KMS-11 (cell line): Measurements from ENCODE around the gene ZNF8.

ENCODE experiments used
- H2AFZ ChIP-seq: fragments of 200-600 bp; sonication (generic); 2 replicates; pipeline ENCODE4 v1.6.1; 2016; ENCODE audit warnings: antibody characterized with exemption, mixed run types, low read depth
- H3K27ac ChIP-seq: fragments of 200-600 bp; sonication (generic); 2 replicates; pipeline ENCODE4 v1.6.1; 2016; ENCODE audit warnings: mild to moderate bottlenecking, mixed run types
- H3K27me3 ChIP-seq: fragments of 200-600 bp; sonication (generic); 2 replicates; pipeline ENCODE4 v1.6.1; 2017; ENCODE audit warnings: mild to moderate bottlenecking, low read depth, mixed run types, moderate library complexity; ENCODE audit not compliant: insufficient read depth
- H3K36me3 ChIP-seq: fragments of 200-600 bp; sonication (generic); 2 replicates; pipeline ENCODE4 v1.6.1; 2017; ENCODE audit warnings: mild to moderate bottlenecking, mixed run types; ENCODE audit not compliant: insufficient read depth
- H3K4me1 ChIP-seq: fragments of 200-600 bp; sonication (generic); 2 replicates; pipeline ENCODE4 v1.6.1; 2016; ENCODE audit warnings: mild to moderate bottlenecking, low read depth, mixed run types; ENCODE audit not compliant: poor library complexity, severe bottlenecking
- H3K4me2 ChIP-seq: fragments of 200-600 bp; sonication (generic); 2 replicates; pipeline ENCODE4 v1.7.0; 2016; ENCODE audit warnings: mild to moderate bottlenecking, mixed run types
- H3K4me3 ChIP-seq: fragments of 200-600 bp; sonication (generic); IDR thresholded peaks from 2 replicates; pipeline ENCODE4 v1.6.1; 2017; ENCODE audit warnings: low read depth, low read length, mixed read lengths; ENCODE audit not compliant: insufficient read depth
- H3K79me2 ChIP-seq: fragments of 200-600 bp; sonication (generic); 2 replicates; pipeline ENCODE4 v1.6.1; 2016; ENCODE audit warnings: low read depth, mixed run types; ENCODE audit not compliant: insufficient read depth
- H3K9ac ChIP-seq: fragments of 200-600 bp; sonication (generic); 2 replicates; pipeline ENCODE4 v1.6.1; 2016; ENCODE audit warnings: mild to moderate bottlenecking, mixed run types
- H4K20me1 ChIP-seq: fragments of 200-600 bp; sonication (generic); 2 replicates; pipeline ENCODE4 v1.6.1; 2016; ENCODE audit warnings: mild to moderate bottlenecking, mixed run types; ENCODE audit not compliant: insufficient read depth
- CTCF ChIP-seq: fragments of 200-600 bp; sonication (generic); conservative IDR thresholded peaks from 2 replicates; pipeline ENCODE4 v1.6.1; 2017; ENCODE audit warnings: low read depth, mild to moderate bottlenecking, antibody characterized with exemption, low read length, moderate library complexity, mixed read lengths

Gene ZNF8

DNA sequence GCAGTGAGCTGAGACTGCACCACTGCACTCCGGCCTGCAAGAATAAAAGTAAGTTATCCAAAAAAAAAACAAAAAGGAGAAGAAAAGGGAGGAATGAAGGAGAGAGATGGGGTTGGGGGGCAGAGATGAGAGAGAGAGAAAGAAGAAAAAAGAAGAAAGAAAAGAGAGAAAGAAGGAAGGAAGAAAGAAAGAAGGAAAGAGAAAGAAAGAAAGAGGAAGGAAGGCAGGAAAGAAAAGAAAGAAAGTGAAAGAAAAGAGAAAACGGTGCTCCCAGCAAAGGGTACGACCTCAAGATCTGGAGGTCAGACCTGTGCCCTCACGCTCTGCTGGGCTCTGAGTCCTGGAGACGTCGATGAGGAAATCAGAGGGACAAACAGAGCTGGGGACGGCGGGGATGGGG is 70.8 kb downstream of the ZNF8 start:
- no peak overlapping the region for H3K9ac ChIP-seq
- H3K79me2 ChIP-seq: no peaks in the 10 kb centered on the region
- TF ChIP-seq CTCF: no peak
- no peak overlapping the region; the same call in 1 of the 2 replicates for H3K4me2 ChIP-seq
- no peaks in the 10 kb centered on the region for H3K36me3 ChIP-seq
- H2AFZ ChIP-seq: no peak overlapping the region
- H3K4me3 ChIP-seq: no peak overlapping the region
- H4K20me1 ChIP-seq: no peaks in the 10 kb centered on the region
- no peaks in the 10 kb centered on the region for H3K4me1 ChIP-seq
- no peak overlapping the region for H3K27ac ChIP-seq
- H3K27me3 ChIP-seq: peaks cover 13% of the 10 kb centered on the region; the same call in 1 of the 2 replicates

- no peak overlapping the region for H2AFZ ChIP-seq
- H3K27ac ChIP-seq: no peak overlapping the region
- peaks cover 13% of the 10 kb centered on the region; the same call in 1 of the 2 replicates for H3K27me3 ChIP-seq
- no peak overlapping the region for H3K9ac ChIP-seq
- no peaks in the 10 kb centered on the region for H3K36me3 ChIP-seq
- no peak for TF ChIP-seq CTCF
- no peaks in the 10 kb centered on the region for H3K4me1 ChIP-seq
- no peak overlapping the region for H3K4me3 ChIP-seq
- no peak overlapping the region for H3K4me2 ChIP-seq
- no peaks in the 10 kb centered on the region for H3K79me2 ChIP-seq
- no peaks in the 10 kb centered on the region for H4K20me1 ChIP-seq
These were observed 71.5 kb downstream of the ZNF8 start for GRCh38 chr19:58350001-58350861.

- peaks cover 13% of the 10 kb centered on the region; the same call in 1 of the 2 replicates for H3K27me3 ChIP-seq
- H3K27ac ChIP-seq: no peak overlapping the region
- H3K4me3 ChIP-seq: no peak overlapping the region
- no peak overlapping the region for H3K4me2 ChIP-seq
- no peak overlapping the region for H2AFZ ChIP-seq
- no peaks in the 10 kb centered on the region for H3K79me2 ChIP-seq
- TF ChIP-seq CTCF: no peak
- no peak overlapping the region for H3K9ac ChIP-seq
- H3K36me3 ChIP-seq: no peaks in the 10 kb centered on the region
- peaks cover 3% of the 10 kb centered on the region for H3K4me1 ChIP-seq
- no peaks in the 10 kb centered on the region for H4K20me1 ChIP-seq
These were observed 72.3 kb downstream of the ZNF8 start for GRCh38 chr19:58350871-58351557.

DNA sequence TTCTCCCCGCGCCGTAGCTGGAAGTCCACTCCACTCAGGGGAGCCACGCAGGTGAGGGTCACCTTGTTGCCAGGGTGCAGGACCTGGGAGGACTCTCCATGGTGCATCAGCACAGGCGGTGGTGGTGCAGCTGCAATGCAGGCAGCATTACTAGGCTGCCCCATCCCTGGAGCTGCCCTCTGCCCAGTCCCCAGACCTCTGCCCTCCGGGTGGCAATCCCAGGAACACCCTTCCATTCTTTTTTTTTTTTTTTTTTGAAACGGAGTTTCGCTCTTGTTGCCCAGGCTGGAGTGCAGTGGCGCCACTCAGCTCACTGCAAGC is 72.8 kb downstream of the ZNF8 start:
- peaks cover 13% of the 10 kb centered on the region; the same call in 1 of the 2 replicates for H3K27me3 ChIP-seq
- H4K20me1 ChIP-seq: no peaks in the 10 kb centered on the region

More for the DNA sequence above, 72.8 kb downstream of the ZNF8 start:
- no peak overlapping the region for H3K27ac ChIP-seq
- H3K36me3 ChIP-seq: no peaks in the 10 kb centered on the region
- no peak overlapping the region for H3K4me2 ChIP-seq
- no peak overlapping the region for H3K9ac ChIP-seq
- H3K4me3 ChIP-seq: no peak overlapping the region
- TF ChIP-seq CTCF: no peak
- no peaks in the 10 kb centered on the region for H3K79me2 ChIP-seq
- peaks cover 3% of the 10 kb centered on the region for H3K4me1 ChIP-seq
- no peak overlapping the region for H2AFZ ChIP-seq
